ENCODE data around the gene SLC22A12.

The SLC22A12 gene

DNA sequence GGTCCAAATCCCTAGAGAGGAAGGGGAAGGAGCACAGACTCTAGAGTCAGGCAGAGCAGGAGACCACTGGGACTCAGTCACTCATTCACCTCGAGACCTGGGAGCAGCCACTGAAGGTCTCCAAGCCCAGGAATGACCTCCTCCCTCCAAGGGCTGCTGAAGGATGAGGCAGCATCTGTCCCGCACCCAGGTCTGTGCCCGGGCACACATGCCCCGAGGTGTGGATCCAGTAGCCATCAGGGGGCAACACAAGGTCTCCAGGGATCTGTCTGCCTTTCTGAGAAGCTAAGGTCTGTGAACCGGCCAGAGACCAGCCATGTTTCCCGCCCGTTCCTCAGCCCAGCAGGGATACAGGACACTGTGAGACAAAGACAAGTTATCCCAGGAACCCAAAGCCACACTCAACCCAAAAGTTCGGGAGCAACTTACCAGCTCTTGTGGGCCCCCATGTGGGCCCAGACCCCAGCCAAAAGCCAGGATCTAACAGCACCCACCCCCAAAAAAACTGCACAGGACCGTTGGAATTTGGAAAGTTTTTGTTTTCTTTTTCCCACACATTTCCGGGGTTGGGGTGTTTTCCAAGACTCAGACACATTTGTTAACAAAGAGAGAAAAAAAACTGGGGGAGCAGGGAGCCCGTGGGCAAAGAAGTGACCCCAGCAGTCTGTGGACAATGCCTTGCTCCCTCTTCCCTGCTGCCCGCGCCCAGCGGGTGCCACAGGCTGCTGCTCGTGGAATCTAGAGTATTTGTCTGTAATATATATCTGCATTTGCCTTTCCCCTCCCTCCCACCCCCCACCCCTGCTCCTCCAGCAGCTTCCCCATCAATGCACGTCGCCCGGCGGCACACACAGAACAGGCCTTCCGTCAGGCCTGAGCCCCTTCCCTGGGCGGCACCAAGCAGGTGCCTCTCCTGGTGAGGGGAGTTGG, 14.9 kb downstream of the SLC22A12 start:
- DNase-seq: no peak

DNA sequence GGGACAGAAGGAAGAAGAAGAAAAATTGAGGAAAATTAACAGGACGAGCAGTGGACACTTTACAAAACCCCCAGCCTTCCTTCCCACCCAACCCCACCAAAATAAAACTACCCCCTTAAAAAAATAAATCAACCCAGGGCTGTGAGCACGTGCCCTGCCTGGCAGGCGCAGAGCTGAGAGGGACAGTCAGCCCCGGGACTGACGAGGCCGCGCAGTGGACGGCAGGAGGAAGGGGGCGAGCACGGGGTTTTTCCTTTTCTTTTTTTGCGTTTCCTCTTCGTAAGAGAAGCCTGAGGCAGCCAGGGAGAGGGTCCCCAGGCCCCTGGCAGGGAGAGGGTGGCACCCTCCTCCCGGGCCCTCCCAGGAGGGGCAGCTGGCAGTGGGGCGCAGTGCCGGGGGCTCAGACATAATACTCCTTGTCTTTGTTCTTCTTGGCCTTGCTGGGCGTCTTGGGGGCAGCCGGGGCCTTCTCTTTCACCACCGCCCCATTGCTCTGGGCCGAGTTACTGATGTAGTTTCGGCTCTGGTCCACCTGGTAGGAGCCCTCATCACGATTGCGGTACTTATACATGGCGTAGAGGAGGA, 15.9 kb downstream of the SLC22A12 start:
- no peak for DNase-seq

DNA sequence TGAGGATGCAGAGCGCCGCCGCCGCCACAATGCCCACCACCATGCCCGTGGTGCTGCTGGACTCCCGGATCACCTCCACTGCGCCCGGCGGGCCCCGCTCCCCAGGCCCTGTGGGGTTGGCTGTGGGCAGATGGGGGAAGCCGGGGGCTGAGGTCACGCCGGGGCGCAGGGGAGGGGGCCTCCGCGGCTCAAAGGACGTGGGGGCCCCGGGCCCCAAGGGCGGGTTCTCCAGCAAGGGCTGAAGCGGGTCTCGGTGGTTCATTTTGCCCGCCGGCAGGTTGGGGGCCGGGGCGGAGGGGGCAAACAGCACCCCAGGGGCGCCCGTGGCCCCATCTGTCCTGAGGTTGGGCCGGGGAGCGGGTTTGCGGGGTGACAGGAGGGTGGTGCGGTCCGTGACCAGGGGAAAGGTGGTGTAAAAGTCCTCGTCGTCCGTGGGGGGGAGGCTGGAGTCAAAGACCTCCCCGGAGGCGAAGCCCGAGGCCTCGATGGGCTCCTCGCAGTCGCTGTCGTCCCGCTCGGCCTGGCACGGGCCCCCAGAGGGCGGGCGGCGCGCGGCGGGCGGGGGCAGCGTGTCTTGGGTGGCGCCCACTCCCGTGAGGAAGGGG, 16.5 kb downstream of the SLC22A12 start:
- DNase-seq: no peak

DNA sequence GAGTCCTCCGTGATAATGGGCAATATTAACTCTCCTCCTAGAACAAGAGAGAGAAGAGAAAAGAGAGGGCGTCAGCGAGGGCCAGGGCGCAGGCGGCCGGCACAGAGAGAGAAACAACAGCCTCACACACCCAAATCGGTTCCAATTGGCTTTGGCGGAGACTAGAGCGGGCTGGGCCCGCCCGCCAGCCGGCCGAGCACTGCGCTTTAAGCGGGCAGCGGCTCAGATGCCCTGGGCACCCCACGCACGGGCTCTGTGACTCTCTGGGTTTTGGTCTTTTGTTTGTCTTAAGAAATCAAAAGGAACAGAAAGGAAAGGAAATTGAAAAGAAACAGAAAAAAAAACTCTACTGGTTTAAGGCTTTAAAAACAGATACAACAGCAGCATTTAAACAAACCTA, 17.0 kb downstream of the SLC22A12 start:
- no peak for DNase-seq

DNA sequence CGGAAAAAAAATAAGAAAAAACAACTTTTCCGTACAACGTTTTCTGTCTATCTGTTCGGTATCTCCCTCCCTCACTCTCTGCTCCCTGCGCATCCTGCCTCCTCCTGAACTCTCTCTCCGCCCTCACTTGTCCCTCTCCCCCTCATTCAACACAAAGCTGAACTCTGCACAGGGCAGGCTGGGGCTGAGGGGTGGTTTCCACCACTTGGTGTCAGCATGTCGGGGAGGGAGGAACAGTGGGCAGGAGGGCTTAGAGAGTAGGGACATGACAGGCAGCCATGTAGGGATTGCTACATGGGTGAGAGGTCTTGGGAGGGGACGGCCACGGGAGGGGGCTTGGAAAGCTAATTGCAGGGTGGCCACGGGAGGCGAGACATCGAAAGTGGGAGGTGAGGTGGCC, 17.6 kb downstream of the SLC22A12 start:
- DNase-seq: no peak

DNA sequence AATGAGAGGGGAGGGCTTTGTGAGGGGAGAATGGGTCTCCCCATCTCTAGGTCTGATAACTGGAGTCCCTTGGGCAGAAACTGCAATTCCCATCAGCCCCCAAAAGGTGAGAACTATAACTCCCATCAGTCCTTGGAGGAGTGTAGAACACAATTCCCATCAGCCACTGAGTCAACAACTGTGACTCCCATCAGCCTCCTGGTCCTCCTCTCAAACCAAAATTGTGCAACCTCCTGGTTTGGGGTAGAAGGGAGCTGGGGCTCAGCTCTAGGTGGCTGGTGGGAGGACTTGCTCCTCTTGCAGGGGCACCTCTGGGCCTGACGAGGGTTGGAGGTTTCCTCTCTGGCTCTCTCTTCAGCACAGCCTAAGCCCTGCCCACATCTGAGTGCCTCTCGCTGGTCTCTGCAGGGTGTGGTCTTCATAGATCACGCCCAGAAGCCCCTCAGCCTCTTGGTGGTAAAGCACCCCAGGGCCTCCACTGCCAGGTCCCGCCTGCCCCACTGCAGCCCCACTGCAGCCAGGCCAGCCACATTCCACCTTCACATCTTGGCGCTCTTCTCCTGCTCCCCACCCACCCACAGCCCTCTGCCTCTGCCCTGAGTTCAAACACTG, 18.5 kb downstream of the SLC22A12 start:
- DNase-seq: no peak

DNA sequence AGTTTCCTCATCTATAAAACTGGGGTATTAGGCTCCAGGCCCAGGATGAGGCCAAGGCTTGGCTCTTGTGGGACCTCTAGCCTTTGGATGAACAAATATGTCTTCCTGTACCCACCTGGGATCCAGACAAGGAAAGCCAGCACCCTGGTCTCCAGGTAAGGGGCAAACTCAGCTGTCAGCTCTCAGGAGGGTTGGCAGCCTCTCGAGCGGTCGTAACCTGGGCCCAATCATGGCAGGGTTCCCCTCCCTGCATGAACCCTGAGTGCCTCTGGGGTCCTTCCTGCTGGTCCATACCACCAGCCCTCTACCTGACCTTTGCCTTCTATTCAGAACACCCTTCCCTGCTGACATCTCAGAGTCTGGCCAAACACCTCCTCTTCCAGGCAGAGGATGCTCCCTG, 19.6 kb downstream of the SLC22A12 start:
- DNase-seq: no peak

DNA sequence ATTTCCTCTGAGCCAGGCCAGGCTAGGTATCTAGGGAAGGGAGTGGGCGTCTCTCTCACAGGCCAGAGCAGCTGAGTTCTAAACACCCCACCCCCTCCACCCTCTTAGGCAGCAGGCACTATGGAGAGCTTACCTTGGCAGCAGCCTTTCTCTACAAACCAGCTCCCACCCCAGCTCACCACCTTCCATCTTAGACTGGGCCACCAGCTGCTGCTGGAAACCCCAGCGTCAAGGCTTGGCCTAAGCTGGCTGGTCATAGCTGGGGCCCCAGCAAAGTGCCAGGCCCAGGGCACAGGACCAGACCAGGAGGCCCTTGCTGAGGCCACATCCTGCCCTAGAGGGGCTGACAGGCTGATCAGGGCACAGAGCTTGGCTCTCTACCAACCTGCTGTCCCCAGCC, 20.2 kb downstream of the SLC22A12 start:
- DNase-seq: no peak

DNA sequence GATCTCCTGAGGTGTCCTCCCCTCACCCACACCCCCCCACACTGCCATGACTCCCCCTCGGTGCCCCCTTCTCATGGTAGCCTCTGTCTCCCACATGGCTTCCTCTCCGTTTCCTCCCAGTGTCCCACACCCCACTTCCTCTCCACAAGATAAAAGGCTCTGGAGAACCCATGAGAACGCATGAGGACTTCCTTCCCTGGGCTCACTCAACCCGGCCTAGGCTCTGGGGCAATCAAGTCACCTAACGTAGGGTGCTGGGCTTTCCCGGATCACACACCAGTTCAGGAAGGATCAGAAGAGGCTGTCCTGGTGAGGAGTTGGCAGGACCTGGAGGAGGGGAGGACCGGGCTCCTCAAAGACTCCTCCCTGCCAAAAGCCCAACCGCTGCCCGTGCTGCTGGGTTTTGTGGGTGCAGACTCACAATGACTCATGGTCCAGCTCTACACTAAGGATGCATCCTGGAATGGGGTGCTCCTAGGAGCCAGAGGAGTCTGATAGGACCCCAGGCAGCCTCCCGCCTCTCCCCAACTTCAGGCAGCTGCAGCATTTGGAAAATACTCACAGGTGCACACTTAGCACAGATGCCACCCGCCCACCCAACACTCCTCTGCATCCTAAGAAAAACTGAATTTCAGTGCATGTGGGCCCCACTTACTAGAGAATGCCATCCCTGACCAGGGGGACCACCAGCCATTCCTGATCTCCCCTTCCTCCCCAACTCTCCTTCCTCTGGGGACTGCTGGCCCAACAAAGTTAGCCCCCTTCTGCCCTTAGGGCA, 21.0 kb downstream of the SLC22A12 start:
- DNase-seq: no peak

DNA sequence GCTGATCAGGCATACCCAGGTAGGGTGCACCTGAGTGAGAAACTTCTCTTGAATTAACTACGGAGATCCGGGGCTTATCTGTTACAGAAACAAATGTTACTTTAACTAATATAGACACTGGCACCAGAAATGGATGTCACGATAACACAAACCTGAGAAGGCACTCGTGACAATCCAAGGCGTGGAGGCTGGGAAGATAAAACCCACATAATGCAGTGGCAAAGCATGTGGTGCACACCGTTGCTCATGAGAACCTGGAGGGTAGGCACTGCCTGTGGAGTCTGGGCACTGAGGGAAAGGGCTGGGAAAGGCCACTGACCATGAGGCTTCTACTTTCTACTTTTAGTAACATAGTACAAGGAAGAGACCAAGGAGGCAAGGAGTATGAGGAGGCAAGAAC, 22.6 kb downstream of the SLC22A12 start:
- DNase-seq: no peak

DNA sequence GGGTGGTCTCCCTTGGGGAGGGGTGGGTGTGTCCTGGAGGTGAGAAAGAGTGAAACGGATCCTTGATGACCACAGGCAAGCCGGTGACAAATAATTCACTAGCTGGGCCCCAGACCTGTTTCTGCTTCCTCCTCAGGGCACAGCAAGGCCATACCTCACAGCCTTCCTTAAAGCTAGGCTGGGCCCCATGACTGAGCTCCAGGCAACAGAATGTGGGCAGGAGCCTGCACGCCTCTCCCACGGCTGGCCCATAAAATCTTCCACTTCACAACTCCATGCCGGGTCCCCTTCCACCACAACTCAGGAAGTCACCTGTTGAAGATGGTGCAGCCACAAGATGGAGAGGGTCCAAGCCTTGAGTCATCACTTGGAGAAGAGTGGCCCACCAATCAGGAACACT, 23.9 kb downstream of the SLC22A12 start:
- no peak for DNase-seq

DNA sequence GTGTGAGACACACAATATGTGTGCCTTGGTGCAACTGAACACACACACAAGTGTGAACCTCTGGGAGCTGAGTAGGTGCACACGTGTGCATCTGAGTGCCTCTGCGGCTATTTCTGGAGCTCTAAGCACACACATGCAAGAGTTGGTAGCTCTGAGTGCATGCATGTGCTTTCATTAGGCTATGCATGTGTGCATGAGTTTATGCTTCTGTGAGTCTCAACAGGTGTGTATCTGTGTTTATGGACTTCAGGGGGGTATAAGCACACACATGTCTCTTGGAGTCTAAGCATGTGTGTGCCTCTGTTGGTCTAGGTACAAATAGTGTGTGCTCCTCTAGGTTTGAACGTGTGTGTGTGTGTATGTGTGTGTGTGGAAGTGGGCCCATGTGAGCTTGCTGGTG, 25.8 kb downstream of the SLC22A12 start:
- DNase-seq: no peak

DNA sequence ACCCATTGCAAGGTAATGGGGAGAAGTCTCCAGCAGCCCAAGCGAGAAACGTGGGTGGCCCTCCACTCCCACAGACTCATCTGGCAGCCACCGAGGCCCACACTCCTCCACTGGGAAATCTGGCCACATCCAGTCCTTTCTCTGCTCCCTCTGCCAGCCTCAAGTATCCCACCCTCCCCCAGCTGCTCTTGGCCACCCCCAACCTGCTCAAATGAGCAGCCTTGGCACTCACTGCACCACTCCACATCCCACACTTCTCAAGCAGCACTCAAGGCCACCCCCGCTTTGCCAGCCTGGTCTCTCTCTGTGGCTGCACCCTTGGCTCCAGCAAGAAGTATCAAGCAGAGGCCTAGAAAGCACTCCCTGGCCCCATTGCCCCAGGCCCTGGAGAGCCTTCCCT, 28.2 kb downstream of the SLC22A12 start:
- DNase-seq: no peak

DNA sequence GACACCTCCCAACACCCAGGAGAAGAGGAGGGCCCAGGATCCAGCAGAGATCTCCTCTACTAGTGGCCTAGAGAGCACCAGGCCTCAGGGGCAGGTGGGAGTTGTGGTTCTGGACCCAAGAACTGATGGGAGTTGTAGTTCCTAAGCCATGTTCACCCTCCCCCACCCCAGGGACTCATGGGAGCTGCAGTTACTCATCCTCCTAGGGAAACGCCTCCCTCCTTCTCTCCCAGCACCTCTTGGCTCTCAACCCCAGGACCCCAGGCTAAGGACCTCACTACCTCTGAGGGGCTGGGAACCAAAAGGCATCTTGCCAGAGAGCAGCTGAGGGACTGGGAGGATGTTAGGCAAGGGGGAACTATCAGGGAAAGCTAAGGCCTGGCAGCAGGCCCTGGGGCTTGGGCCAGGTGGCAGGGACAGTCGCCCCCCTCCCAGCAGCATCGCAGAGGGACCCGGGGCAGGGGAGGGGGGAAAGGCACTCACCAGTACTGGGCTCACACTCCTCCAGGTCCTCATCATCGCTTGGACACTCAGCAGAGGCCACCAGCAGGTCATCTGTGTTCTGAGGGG, 28.9 kb downstream of the SLC22A12 start:
- no peak for DNase-seq

DNA sequence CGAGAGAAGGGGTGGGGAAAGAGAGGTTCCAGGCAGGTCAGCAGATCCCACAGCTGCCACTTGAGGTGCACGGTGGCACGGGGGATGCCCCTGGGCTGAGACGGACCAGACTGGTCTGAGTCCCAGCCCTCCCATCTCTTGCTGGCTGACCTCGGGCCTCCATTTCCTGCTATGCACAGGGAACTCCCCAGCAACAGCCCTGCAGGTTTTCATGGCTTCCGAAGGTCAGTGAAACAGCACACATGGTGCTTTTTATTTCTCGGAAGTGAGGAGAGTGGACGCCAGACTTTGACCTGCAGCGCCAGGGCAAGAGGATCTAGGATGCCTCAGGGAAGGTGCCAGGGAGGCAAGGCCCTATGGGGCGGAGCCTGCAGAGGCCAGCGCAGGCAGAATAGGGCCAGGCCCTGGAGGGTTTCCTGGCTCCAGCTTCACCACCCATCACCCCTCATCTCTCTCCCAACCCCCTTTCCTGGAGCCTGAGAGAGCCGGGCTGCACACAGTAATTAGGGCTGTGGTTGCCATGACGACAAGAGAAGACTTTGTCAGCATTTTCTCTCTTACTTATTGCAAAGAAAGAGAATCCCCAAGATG, 29.5 kb downstream of the SLC22A12 start:
- no peak for DNase-seq

DNA sequence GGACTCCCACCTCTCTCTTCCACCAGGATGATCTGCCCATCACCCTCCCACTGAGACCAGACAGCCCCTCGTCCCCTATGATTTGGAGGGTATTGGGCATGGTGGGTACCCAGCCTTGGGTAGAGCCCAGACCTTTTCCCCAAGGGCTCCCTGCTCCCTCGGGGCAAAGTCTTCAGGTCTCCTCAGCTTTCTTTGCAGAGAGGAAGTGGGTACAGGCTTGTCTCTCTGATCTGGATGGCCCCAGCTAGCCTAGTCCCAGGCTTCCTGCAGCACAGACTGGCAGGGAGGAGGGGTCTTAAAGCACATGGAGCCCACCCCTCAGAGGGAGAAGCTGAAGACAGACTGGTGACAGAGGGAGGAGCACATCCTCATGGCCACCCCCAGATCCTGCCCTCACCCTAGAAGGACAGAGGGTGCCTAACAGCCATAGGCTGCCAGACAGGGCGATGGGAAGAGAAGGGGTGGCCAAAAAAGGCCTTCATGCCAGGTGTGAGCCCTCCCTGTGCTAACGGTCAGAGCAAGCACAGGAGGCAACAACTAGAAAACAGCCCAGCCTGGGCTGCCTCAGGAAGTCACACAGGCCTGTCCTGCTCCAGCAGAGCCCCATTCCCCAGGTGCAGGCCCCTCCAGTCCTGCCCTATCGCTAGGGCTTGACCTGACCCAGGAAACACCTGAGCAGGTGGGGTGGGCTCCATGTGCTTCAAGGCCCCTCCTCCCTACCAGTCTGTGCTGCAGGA, 30.4 kb downstream of the SLC22A12 start:
- DNase-seq: no peak

DNA sequence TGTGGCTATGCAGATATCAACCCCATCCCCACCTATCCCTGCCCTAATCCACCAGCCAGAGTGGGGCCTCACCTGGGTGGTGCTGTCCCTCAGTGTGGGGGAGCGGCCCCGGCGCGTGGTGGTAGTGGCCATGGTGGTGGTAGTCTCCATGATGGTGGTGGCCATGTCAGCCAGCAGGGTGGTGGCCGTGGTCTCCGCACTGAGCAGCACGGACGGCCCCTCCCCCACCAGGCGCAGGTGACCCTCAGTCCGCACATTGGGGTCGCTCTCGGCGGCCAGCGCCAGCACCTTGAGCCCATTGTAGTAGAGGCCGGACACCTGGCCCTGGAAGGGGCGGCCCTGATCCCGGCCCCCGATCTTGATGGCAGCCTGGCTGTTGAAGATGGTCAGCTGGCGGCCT, 31.7 kb downstream of the SLC22A12 start:
- DNase-seq: no peak

DNA sequence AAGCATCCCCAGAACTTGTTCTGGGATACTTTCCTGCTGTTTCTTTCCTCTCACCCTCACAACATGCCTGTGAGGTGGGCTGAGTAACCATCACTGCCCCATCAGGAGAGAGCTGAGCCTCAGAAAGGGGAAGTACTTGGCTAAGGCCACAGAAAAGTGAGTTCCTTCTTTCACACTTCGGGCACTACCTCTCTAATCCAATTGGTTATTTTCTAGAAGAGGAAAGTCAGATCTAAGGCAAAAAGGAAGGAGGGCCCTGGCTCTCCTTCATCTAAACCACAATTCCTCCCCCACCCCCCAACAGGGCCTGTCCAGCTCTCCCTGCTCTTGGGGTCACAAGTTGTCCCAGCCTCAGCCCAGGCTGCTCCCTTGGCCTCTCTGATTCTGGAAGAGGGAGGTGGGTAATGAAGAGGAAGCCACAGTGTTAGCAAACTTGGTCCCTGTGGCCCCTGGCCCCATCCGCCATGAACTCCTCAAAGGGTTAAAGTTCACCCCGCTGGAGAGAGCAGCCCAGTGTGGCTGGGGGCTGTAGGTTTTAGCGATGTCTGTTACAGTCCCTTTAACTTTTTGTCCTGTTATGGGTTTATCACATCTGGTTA, 34.0 kb downstream of the SLC22A12 start:
- no peak for DNase-seq

DNA sequence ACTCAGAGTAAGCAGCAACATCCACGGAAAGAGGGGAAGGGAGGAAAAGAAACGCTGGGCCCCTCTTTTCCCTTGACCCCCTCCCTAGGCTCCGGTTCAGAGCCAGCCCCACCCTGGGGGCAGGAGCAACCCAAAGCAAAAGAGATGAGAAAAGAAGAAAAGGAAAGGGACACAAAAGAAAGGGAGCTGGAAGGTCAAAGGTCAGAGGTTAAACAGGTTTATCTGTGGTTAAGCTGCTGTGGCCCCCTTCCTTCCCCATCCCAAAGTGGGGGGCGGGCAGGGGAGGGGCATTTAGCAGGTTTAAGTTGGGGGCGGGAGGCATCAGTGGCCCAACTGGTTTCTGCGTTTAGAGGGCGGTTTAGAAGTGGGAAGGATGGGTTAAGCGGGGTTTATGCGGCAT, 35.6 kb downstream of the SLC22A12 start:
- no peak for DNase-seq

DNA sequence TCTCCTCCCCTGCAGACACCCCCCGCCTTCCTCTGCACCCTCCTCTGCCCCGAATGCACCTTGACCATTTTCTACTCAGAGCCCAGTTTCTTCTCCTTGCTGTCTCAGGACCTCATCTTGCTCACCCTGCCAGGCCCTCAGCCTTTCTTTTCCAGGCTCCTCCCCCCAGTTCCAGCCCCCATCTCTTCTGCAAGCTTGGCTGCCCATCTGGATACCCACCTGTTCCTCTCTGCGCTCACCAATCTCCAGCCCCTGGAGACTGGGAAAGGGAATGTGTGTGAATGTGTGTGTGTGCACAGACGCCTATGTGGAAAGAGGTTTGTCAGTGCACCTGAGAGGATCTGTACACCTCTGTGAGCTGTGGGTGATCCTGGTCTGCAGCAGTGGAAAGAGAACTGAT, 36.4 kb downstream of the SLC22A12 start:
- DNase-seq: no peak

DNA sequence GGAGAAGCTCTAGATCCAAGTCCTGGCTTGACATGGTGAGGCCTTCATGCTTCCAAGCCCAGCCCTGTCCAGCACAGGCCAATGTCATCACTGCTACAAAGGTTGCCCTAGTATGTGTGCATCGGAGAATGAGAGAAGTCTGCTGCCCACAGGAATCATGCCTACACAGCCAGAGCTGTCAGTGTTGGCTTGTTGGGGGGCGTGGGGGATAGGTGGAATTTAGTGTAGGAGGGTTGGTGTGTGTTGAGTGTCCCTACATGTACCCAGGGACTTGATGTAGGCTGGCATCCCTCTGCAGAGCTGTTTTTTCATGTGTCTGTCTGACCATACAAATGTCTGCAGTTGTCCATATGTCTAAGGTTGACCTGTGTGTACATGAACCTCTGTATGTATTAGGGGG, 37.6 kb downstream of the SLC22A12 start:
- no peak for DNase-seq

All from effector CD4-positive, alpha-beta T cell (primary cell).